GM19239 (cell line): Measurements from ENCODE around the gene HSPH1.

Experiments
- DNase-seq: peaks from one replicate; pipeline ENCODE4 v3.0.0; 2011; ENCODE audit warnings: low spot score; ENCODE audit not compliant: insufficient read length
- FAIRE-seq: peaks from 2 replicates; lab custom pipeline; 2011; peaks lifted over from hg19 to GRCh38; lab: Jason Lieb, UNC

The HSPH1 gene

GRCh38 chr13:31161557-31162150 is at the start of gene HSPH1:
Gene HSPH1 (minus strand): TSS chr13:31161904. CDS start chr13:31161582, 322 bp downstream.
- DNase-seq (peak; percentile 74), FAIRE-seq (no peak)

GRCh38 chr13:31209841-31210210 is 48.1 kb upstream of the HSPH1 start:
- FAIRE-seq: no peak
- no peak for DNase-seq

GRCh38 chr13:31209172-31209840 is 47.6 kb upstream of the HSPH1 start:
- FAIRE-seq (no peak), DNase-seq (no peak)

- no peak for DNase-seq
- no peak for FAIRE-seq
These were observed 46.9 kb upstream of the HSPH1 start for GRCh38 chr13:31208559-31209122.

GRCh38 chr13:31207661-31208552 is 46.2 kb upstream of the HSPH1 start:
- no peak for FAIRE-seq
- DNase-seq: no peak

GRCh38 chr13:31204592-31204991 is 42.9 kb upstream of the HSPH1 start:
- DNase-seq (no peak), FAIRE-seq (no peak)

GRCh38 chr13:31201341-31202031 is 39.8 kb upstream of the HSPH1 start:
- no peak for FAIRE-seq
- no peak for DNase-seq

- DNase-seq (no peak), FAIRE-seq (no peak)
These were observed 38.9 kb upstream of the HSPH1 start for GRCh38 chr13:31200637-31200971.

- peak; percentile 80 for FAIRE-seq
- DNase-seq: peak; percentile 94
These were observed 38.3 kb upstream of the HSPH1 start, which contains the start of gene B3GLCT for GRCh38 chr13:31199849-31200636. Gene B3GLCT (plus strand): TSS chr13:31199975. CDS start chr13:31200085, 110 bp downstream.

- no peak for DNase-seq
- FAIRE-seq: no peak
These were observed 37.8 kb upstream of the HSPH1 start for GRCh38 chr13:31199527-31199848.

- FAIRE-seq: no peak
These were observed 36.8 kb upstream of the HSPH1 start for GRCh38 chr13:31198519-31198918.

GRCh38 chr13:31196992-31197391 is 35.3 kb upstream of the HSPH1 start:
- no peak for FAIRE-seq
- no peak for DNase-seq

More at GRCh38 chr13:31198519-31198918, 36.8 kb upstream of the HSPH1 start:
- no peak for DNase-seq

GRCh38 chr13:31195616-31196015 is 33.9 kb upstream of the HSPH1 start:
- FAIRE-seq: no peak

GRCh38 chr13:31192306-31192705 is 30.6 kb upstream of the HSPH1 start:
- DNase-seq (no peak), FAIRE-seq (no peak)

More at GRCh38 chr13:31195616-31196015, 33.9 kb upstream of the HSPH1 start:
- DNase-seq: no peak

- DNase-seq: no peak
- FAIRE-seq: no peak
These were observed 30.0 kb upstream of the HSPH1 start for GRCh38 chr13:31191748-31192147.

GRCh38 chr13:31184981-31185645 is 23.4 kb upstream of the HSPH1 start:
- FAIRE-seq (no peak), DNase-seq (no peak)

- no peak for FAIRE-seq
- no peak for DNase-seq
These were observed 22.7 kb upstream of the HSPH1 start for GRCh38 chr13:31184451-31184850.

- FAIRE-seq (no peak), DNase-seq (no peak)
These were observed 21.3 kb upstream of the HSPH1 start for GRCh38 chr13:31182987-31183386.

- FAIRE-seq: no peak
- DNase-seq: no peak
These were observed 18.1 kb upstream of the HSPH1 start for GRCh38 chr13:31179754-31180153.
